CD4-positive, alpha-beta T cell (primary cell): ENCODE data around the gene NDUFAF7. TPM values are rescaled to one million over a fixed set of nuclear protein-coding genes. Genes with fewer than 3 reads are reported as not detected.

Experiments
- ATAC-seq: fragments of 200-7000 bp; cut with Tn5 transposase; one replicate; pipeline ENCODE4 v1.10.0; 2022; ENCODE audit warnings: mild to moderate bottlenecking; ENCODE audit not compliant: poor library complexity
- CTCF ChIA-PET: fragments of 350-600 bp; sonication (Branson Sonifier 250); formaldehyde crosslinking; loops from one replicate; lab custom pipeline; 2021; ENCODE audit warnings: antibody characterized with exemption, inconsistent platforms; lab: Charles Lee
- POLR2A ChIA-PET: fragments of 350-600 bp; sonication (Branson Sonifier 250); formaldehyde crosslinking; loops from one replicate; lab custom pipeline; 2021; ENCODE audit warnings: antibody characterized with exemption, inconsistent platforms; lab: Charles Lee
- DNase-seq, 14 experiments: peaks; one replicate each; pipeline ENCODE4 v3.0.0-alpha.2; 2013 to 2020; ENCODE audit warnings: mixed read lengths in 2 of 14
- H3K27ac ChIP-seq, 2 donors: one replicate each; pipeline versions ENCODE4 v1.5.1 to v1.7.0; 2013; ENCODE audit warnings: low read length in 2 of 2, low read depth in 1 of 2, mild to moderate bottlenecking in 1 of 2
- H3K27me3 ChIP-seq, 2 experiments: 1 replicate in 1 of 2; 2 replicates in 1 of 2; pipeline versions ENCODE4 v1.6.1 to v1.7.0; 2013; ENCODE audit warnings: low read length in 2 of 2, control low read depth in 1 of 2, mild to moderate bottlenecking in 1 of 2, moderate library complexity in 1 of 2; ENCODE audit not compliant: insufficient read depth in 2 of 2, control insufficient read depth in 1 of 2
- H3K36me3 ChIP-seq: one replicate; pipeline ENCODE4 v1.6.1; 2013; ENCODE audit warnings: low read length, control low read depth; ENCODE audit not compliant: insufficient read depth
- H3K4me1 ChIP-seq: one replicate; pipeline ENCODE4 v1.6.1; 2013; ENCODE audit warnings: low read length, control low read depth; ENCODE audit not compliant: insufficient read depth
- H3K4me3 ChIP-seq: one replicate; pipeline ENCODE4 v1.5.1; 2013; ENCODE audit warnings: mild to moderate bottlenecking, low read length, moderate library complexity
- H3K9me3 ChIP-seq, 2 experiments: 1 replicate in 1 of 2; 2 replicates in 1 of 2; pipeline versions ENCODE4 v1.6.1 to v1.7.0; 2013; ENCODE audit warnings: low read length in 2 of 2, mild to moderate bottlenecking in 2 of 2, control low read depth in 1 of 2, moderate library complexity in 1 of 2; ENCODE audit not compliant: control insufficient read depth in 1 of 2, insufficient read depth in 1 of 2
- H3K27ac Mint-ChIP-seq: one replicate; pipeline ENCODE4 v1.8.0; 2020; ENCODE audit warnings: mixed read lengths
- H3K27me3 Mint-ChIP-seq: one replicate; pipeline ENCODE4 v1.8.0; 2021; ENCODE audit warnings: mixed read lengths
- H3K36me3 Mint-ChIP-seq: one replicate; pipeline ENCODE4 v1.8.0; 2021; ENCODE audit warnings: low read depth, mixed read lengths
- H3K4me1 Mint-ChIP-seq: one replicate; pipeline ENCODE4 v1.8.0; 2021; ENCODE audit warnings: low read depth, mixed read lengths
- H3K4me3 Mint-ChIP-seq: one replicate; pipeline ENCODE4 v1.8.0; 2020; ENCODE audit warnings: mild to moderate bottlenecking, mixed read lengths
- H3K9me3 Mint-ChIP-seq: one replicate; pipeline ENCODE4 v1.8.0; 2020; ENCODE audit warnings: mixed read lengths
- CTCF ChIP-seq: fragments of 200-600 bp; IDR thresholded peaks from one replicate; pipeline ENCODE4 v1.8.0; 2022; ENCODE audit warnings: antibody characterized with exemption, mild to moderate bottlenecking
- intact Hi-C, 2 experiments: fragments of 100-400 bp; cut with DNase I in 1 of 2; cut with micrococcal nuclease in 1 of 2; formaldehyde crosslinking; loops; one replicate each; pipeline versions ENCODE4 v1.15.1 to v1.9.0; 2023 to 2025; cut with DNase I, micrococcal nuclease
- total RNA-seq, 174 experiments: library from RNA in 2 of 174; stranded (reverse) in 2 of 174; gene quantifications; one replicate each; pipeline ENCODE4 v1.2.3 and lab custom pipeline; 2021 to 2026

Gene NDUFAF7
- total RNA-seq, 2 experiments from 2014 or later, result 21.4 to 24.1 TPM

GRCh38 chr2:37243435-37243834 is 12.0 kb downstream of the NDUFAF7 start:
- ATAC-seq (peak; percentile 72), DNase-seq (peak in 3 of 14 experiments; percentile 49 to 69 (median 60))
- Mint-ChIP-seq H3K4me3 (no peak overlapping the region), H3K27me3 (no peaks in the 10 kb centered on the region), H3K4me1 (peaks cover 29% of the 10 kb centered on the region), H3K36me3 (peaks cover 95% of the 10 kb centered on the region), H3K27ac (peak overlapping the region; percentile 78), H3K9me3 (no peaks in the 10 kb centered on the region)
- H3K27me3 ChIP-seq, result no peaks in the 10 kb centered on the region
- intact Hi-C loops, result no loop called here
- POLR2A ChIA-PET, result interaction anchor here (0.7 to 1.7 kb wide), 2 partner anchors 12 to 22 kb away, joined by 3 to 10 read pairs; partner anchors contain the start of genes CEBPZ and NDUFAF7
- no peak overlapping the region for H3K27ac ChIP-seq
- TF ChIP-seq CTCF, result no peak
- peaks cover 5% of the 10 kb centered on the region for H3K4me1 ChIP-seq
- H3K36me3 ChIP-seq, result peaks cover 71% of the 10 kb centered on the region
- no peak overlapping the region for H3K4me3 ChIP-seq
- CTCF ChIA-PET, result no interaction called here
- no peaks in the 10 kb centered on the region for H3K9me3 ChIP-seq

DNA sequence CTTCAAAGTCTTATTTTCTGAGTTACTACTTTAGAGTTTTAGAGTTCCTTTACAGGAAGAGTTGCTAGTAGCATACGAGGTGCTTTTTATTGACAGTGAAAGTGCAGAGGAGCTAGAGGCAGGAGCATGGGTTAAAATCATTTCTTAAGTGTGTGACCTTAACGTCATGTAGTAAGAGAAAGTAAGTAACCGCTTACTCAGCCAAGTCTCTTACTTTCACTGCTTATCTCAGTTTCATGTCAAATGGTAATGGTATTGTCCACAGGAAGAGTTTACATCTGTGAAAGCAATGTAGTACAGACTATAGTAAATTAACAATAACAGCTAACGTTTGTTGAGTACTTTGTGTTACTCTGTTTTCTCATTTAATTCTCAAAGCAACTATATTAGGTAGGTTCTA is 12.6 kb downstream of the NDUFAF7 start:
- CTCF ChIA-PET, result no interaction called here
- H3K4me3 ChIP-seq, result no peak overlapping the region
- POLR2A ChIA-PET, result interaction anchor here (1.7 kb wide), 1 partner anchor 12 kb away, joined by 10 read pairs; the partner anchor contains the start of genes CEBPZ and NDUFAF7
- Mint-ChIP-seq H3K36me3 (peaks cover 94% of the 10 kb centered on the region), H3K27me3 (no peaks in the 10 kb centered on the region), H3K9me3 (no peaks in the 10 kb centered on the region), H3K27ac (peak overlapping the region; percentile 78), H3K4me1 (peaks cover 29% of the 10 kb centered on the region), H3K4me3 (no peak overlapping the region)
- peak in 2 of 14 experiments; percentile 8 to 32 for DNase-seq
- no peak overlapping the region for H3K27ac ChIP-seq
- peaks cover 74% of the 10 kb centered on the region for H3K36me3 ChIP-seq
- peak; percentile 63 for ATAC-seq
- intact Hi-C loops, result no loop called here
- no peaks in the 10 kb centered on the region for H3K9me3 ChIP-seq
- H3K4me1 ChIP-seq, result peaks cover 5% of the 10 kb centered on the region
- TF ChIP-seq CTCF, result no peak
- no peaks in the 10 kb centered on the region for H3K27me3 ChIP-seq

DNA sequence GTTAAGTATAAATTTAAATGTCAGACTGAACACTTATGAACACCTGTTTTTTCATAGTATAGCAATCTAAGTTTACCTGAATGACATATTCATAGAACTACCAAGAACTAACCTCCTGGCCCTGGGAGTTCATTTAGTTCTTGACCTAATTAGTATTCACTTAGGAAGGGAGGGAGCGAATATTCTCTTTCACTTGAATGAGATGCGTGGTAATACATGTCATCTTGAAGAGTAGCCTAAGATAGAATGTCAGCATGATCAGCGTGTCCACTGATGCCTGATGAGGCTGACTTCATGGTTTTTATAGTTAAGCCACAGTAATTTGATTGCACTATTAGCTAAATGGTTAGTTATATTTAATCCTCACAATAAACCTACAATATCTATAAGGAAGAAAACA is 13.3 kb downstream of the NDUFAF7 start:
- Histone ChIP-seq H3K36me3 (peaks cover 75% of the 10 kb centered on the region), H3K9me3 (no peaks in the 10 kb centered on the region), H3K27ac (no peak overlapping the region), H3K27me3 (no peaks in the 10 kb centered on the region), H3K4me1 (peaks cover 5% of the 10 kb centered on the region), H3K4me3 (no peak overlapping the region)
- intact Hi-C loops, result no loop called here
- DNase-seq (no peak), ATAC-seq (no peak)
- no peaks in the 10 kb centered on the region for H3K27me3 Mint-ChIP-seq
- peaks cover 94% of the 10 kb centered on the region for H3K36me3 Mint-ChIP-seq
- no peak for TF ChIP-seq CTCF
- ChIA-PET CTCF (no interaction called here), POLR2A (interaction anchor here (1.7 kb wide), 1 partner anchor 13 kb away, joined by 10 read pairs; the partner anchor contains the start of genes CEBPZ and NDUFAF7)
- peaks cover 29% of the 10 kb centered on the region for H3K4me1 Mint-ChIP-seq
- H3K27ac Mint-ChIP-seq, result no peak overlapping the region
- H3K9me3 Mint-ChIP-seq, result no peaks in the 10 kb centered on the region
- H3K4me3 Mint-ChIP-seq, result no peak overlapping the region
